SK-N-SH (cell line): ENCODE results near the gene RAB3GAP2.

ENCODE experiments used
- CHD2 ChIP-seq: fragments of 150-350 bp; IDR thresholded peaks from 2 replicates; pipeline ENCODE4 v1.6.1; 2018; ENCODE audit warnings: low read length; ENCODE audit not compliant: partially characterized antibody
- TEAD4 ChIP-seq: IDR thresholded peaks from 2 replicates; pipeline ENCODE4 v1.4.0; 2012; ENCODE audit warnings: mild to moderate bottlenecking, borderline replicate concordance; ENCODE audit not compliant: insufficient read depth
- TF ChIP-seq, protein P1 (sequence below): IDR thresholded peaks from 2 replicates; pipeline ENCODE4 v1.4.0; 2012; ENCODE audit warnings: low read depth

- TF ChIP-seq TEAD4 (no peak), CHD2 (no peak)
- TF ChIP-seq, protein P1, sequence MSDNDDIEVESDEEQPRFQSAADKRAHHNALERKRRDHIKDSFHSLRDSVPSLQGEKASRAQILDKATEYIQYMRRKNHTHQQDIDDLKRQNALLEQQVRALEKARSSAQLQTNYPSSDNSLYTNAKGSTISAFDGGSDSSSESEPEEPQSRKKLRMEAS: no peak
Measured at GRCh38 chr1:220287129-220287528, 14.9 kb upstream of the RAB3GAP2 start.
